HG03064 (cell line): Measurements from ENCODE around the gene ELFN1.
"Not testable (repeated sequence)": the region's sequence is repeated elsewhere in the genome, so short reads cannot be mapped to it uniquely, and the experiment has no call there.

Experiments used
- ATAC-seq: cut with Tn5 transposase; IDR thresholded peaks from one replicate; pipeline ENCODE4 v1.9.1; 2021; ENCODE audit warnings: low read depth; ENCODE audit not compliant: unreplicated experiment

Gene ELFN1

GRCh38 chr7:1749864-1750466, 79.9 kb downstream of the ELFN1 start:
- no peak for ATAC-seq

DNA sequence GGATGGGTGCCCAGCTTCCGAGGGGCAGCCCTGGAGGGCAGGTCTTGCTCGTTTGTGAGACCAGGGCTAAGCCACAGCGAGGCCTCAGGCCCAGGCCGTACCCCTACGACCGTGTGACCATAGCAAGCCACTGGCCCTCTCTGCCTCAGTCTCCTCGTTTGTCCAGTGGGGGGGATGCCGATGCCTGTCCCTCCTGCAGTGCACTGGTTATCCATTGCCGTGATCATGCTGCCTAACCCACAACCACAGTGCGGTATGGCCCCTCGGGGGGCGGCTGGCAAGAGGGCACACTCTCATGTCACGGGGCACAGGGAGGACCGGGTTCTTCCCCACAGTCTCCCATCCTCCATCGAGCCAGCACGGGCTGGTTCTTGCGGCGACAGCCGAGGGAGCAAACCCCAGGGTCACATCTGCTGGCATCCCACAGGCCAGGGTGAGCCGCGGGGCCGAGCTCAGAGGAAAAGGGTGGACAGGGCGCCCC, 80.5 kb downstream of the ELFN1 start:
- no peak for ATAC-seq

GRCh38 chr7:1752111-1752510, 82.0 kb downstream of the ELFN1 start:
- ATAC-seq: no peak

- ATAC-seq: no peak
Measured at GRCh38 chr7:1752771-1753563, 82.9 kb downstream of the ELFN1 start.

- ATAC-seq: no peak
Measured at GRCh38 chr7:1753564-1753867, 83.4 kb downstream of the ELFN1 start.

DNA sequence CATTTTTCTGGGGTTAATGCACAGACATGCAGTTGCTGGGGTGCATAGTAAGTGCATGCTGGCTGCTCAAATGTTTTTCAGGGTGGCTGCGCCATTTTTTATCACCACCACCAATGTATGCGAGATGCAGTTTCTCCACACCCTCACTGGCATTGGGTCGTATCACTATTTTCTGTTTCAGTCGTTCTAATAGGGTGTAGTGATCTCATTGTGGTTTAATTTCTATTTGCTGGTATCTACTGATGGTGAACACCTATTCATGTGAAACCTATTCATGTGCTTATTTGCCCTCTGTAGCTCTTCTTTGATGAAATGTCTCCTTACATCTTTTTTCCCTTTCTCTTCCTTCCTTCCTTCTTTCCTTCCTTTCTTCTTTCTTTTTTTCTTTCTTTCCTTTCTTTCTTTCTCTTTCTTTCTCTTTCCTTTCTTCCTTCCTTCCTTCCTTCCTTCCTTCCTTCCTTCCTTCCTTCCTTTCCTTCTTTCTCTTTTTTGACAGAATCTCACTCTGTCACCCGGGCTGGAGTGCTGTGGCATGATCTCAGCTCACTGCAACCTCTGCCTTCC, 84.3 kb downstream of the ELFN1 start:
- no peak for ATAC-seq

DNA sequence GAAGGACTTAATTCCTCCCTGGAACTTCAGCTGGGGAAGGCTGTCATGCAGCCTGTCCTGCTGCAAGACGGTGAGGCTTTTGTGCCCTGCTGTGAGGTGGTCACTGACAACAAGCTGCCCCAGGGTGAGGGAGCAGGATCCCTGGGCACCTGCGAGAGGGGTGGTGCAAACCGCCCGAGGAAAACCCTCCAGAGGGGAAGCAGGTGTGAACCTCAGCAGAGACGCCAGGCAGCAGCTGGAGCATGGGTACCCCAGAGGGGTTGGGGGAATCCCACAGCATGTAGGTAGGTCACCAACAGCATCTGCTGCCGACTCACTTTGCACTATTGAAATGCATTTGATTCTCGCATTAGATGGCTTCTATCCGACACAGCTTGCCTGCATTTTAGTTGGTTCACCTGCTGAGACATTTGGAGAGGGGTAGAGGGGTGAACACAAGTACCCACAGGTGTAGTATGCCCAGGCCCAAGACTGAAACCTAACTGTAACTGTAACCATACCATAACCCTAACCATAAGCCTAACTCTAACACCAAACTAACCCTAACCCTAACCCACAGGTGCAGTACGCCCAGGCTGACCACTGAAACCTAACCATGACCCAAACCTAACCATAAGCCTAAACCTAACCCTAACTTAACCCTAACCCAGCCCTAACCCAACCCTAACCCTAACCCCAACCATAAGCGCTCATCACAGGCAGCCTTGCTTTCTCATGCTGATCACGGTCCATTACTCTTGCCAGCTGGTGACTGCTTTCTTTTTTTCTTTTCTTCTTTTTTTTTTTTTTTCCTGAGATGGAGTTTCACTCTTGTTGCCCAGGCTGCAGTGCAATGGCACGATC, 85.9 kb downstream of the ELFN1 start:
- no peak for ATAC-seq

GRCh38 chr7:1757601-1758000, 87.5 kb downstream of the ELFN1 start:
- no peak for ATAC-seq

- ATAC-seq: no peak
Measured at GRCh38 chr7:1758028-1758858, 88.2 kb downstream of the ELFN1 start.

- no peak for ATAC-seq
Measured at GRCh38 chr7:1758859-1759521, 88.9 kb downstream of the ELFN1 start.

DNA sequence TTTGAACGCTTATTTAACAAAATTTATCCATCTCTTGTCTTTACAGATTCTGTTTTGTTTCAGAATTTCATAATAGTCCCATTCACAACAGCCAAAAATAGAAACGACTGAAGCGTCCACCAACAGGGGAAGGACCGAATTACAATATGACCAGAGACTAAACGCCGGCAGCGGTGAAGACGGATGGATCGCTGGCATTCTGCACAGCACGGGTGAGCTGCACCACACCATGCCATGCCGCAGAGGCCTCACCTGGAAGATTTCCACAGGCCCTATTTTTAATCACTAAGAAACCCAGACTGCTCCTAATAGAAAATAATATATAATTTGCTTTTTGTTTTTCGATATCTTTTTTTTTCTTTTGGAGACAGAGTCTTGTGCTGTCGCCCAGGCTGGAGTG, 91.0 kb downstream of the ELFN1 start:
- no peak for ATAC-seq

GRCh38 chr7:1761774-1762173, 91.7 kb downstream of the ELFN1 start:
- no peak for ATAC-seq

GRCh38 chr7:1762238-1762945, 92.3 kb downstream of the ELFN1 start:
- no peak for ATAC-seq

DNA sequence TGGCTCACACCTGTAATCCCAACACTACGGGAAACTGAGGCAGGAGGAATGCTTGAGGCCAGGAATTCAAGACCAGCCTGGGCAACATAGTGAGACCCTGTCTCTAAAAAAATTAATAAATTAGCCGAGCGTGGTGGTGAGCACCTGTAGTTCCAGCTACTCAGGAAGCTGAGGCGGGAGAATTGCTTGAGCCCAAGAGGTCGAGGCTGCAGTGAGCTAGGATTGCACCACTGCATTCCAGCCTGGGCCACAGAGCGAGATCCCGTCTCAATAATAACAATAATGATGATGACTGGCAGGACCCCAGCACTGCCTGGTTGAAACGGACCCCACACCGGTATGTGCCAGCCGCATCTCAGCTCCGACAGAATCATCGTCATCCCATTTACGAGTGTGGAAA, 93.0 kb downstream of the ELFN1 start:
- ATAC-seq: no peak

GRCh38 chr7:1763911-1764310, 93.8 kb downstream of the ELFN1 start:
- ATAC-seq: not testable (repeated sequence)

DNA sequence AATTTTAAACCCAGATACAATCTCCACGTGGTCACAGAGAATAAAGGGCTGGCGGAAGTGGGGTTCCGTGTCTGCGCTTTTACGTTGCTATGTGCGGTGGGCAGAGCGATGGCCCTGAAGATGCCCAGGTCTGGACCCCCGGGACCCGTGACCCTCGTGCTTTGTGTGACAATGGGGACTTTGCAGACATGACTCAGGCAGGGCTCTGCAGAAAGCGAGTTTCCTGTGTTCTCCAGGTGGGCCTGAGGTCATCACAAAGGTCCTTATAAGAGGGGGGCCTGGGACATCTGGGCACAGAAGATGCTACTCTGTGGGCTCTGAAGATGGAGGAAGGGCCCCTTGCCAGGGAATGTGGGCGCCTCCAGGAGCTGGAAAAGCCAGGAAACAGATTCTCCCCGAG, 95.3 kb downstream of the ELFN1 start:
- no peak for ATAC-seq

- ATAC-seq: no peak
Measured at GRCh38 chr7:1767524-1767923, 97.4 kb downstream of the ELFN1 start.

- no peak for ATAC-seq
Measured at GRCh38 chr7:1768832-1769231, 98.8 kb downstream of the ELFN1 start.
